T-helper 1 cell treated with Interleukin-12 subunit alpha and Interleukin-12 subunit beta and Interleukin-4 antibody, amounts not matched to agents 30 ng/mL and 1 ng/mL, for 36 hours (primary cell): ENCODE data around the gene CADPS2. TPM values are rescaled to one million over a fixed set of nuclear protein-coding genes. Genes with fewer than 3 reads are reported as not detected.
"Not testable (repeated sequence)": the region's sequence is repeated elsewhere in the genome, so short reads cannot be mapped to it uniquely, and the experiment has no call there.

ENCODE experiments used
- intact Hi-C: fragments of 100-400 bp; cut with micrococcal nuclease; formaldehyde crosslinking; loops from one replicate; pipeline ENCODE4 v1.15.1; 2024
- total RNA-seq: library from RNA; stranded (reverse); gene quantifications from 2 replicates; pipeline ENCODE4 v1.2.3, GENCODE V29; 2022

The CADPS2 gene
- total RNA-seq, 1 donor from 2014 or later: not detected

DNA sequence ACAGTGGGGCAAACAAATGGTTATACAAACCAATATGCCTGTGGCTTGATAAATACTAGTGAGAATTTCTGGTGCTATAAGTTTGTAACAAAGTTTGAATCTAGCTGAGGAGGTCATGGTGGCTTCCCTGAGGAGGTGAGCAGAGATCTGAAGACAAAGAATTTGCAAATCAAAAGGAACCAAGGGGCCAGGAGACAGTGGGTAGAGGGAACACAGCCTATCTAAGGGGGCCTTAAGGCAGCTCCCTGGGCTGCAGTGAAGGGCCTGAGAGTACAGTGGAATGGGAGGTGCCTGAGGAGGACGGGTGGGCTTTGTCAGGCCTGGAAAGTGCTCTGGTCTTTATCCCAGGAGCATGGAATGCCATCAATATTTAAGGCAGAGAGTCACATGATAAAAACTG lies 209.1 kb downstream of the CADPS2 start:
- intact Hi-C loops: no loop called here

DNA sequence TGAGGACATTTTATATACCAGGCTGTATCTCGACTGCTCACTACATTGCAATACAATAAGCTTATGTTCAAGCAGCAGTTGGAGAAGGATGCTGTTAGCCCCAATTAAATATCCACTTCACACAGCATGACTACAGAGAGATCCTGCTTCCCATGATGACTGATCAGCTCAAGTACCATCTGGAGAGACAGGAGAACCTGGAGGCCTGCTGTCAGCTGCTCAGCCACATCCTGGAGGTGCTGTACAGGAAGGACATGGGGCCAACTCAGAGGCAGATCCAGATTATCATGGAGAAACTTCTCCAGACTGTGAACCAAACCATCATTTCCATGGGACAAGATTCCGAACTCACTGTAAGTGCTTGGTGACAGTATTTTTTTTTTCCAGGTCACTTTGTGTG lies 209.8 kb downstream of the CADPS2 start:
- intact Hi-C loops: no loop called here

- intact Hi-C loops: no loop called here
Measured at GRCh38 chr7:122675621-122676020, 210.6 kb downstream of the CADPS2 start.

GRCh38 chr7:122675011-122675410 lies 211.2 kb downstream of the CADPS2 start:
- intact Hi-C loops: no loop called here

- intact Hi-C loops: no loop called here
Measured at GRCh38 chr7:122674502-122674901, 211.8 kb downstream of the CADPS2 start.

DNA sequence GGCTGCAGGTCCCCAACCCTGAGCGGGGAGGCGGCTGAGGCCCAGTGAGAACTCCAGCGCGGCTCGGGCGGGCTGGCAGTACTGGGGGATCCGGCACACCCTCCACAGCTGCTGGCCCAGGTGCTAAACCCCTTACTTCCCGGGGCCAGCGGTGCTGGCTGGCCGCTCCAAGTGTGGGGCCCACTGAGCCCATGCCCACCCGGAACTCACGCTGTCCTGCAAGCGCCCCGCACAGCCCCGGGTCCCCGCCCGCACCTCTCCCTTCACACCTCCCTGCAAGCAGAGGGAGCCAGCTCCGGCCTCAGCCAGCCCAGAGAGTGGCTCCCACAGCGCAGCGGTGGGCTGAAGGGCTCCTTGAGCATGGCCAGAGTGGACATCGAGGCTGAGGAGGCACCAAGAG lies 212.3 kb downstream of the CADPS2 start:
- intact Hi-C loops: no loop called here

DNA sequence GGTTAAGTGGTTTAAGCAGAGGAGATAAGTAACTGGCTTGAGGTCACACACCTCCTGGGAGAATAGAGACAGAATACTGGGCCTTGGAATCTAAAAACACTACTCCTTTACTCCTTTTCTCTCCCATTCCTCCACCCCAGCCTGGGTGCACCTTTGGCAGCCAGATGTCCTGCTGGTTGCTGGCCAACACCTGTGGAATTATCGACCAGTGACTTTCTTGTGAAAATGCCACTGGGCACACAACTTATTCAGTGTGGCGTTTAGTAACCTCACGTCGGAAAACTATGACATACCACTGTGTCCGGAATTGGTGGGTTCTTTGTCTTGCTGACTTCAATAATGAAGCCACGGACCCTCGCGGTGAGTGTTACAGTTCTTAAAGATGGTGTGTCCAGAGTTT lies 213.7 kb downstream of the CADPS2 start:
- intact Hi-C loops: no loop called here

GRCh38 chr7:122663733-122664132 lies 222.5 kb downstream of the CADPS2 start:
- intact Hi-C loops: no loop called here

DNA sequence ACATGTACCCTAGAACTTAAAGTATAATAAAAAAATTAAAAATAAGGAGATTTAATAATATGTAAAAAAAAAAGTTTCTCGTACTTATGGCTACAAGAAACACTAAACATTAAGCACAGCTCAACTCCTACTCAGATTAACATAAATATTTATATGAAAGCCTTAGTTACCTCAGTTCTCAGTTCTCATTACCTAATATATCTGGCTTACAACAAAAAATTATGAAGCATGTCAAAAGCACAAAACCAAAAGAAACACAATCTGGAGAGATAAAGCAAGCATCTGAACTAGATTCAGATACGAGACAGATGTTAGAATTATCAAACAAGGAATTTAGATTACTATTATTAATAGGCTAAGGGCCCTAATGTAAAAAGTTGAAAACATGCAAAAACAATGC lies 227.4 kb downstream of the CADPS2 start:
- intact Hi-C loops: no loop called here

- intact Hi-C loops: no loop called here
Measured at GRCh38 chr7:122653685-122654084, 232.6 kb downstream of the CADPS2 start.

DNA sequence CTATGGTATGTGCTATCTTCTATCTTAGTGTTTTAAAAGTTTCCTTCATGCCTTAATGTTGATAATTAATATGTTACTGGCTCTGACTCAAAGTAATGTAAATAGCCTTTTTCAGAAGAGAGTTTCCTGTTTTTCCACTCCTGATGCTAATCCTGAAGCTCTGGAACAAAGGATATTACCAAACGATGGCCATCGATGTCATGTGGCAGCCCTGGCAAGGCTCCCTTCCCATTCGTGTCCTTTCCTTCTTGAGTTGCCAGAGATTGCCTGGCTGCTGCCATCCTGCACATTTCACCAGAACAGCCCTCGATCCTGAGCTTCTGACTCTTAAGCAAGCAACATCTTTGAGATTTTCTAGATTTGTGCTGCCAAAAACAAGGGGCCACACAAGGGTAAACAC lies 233.4 kb downstream of the CADPS2 start:
- intact Hi-C loops: no loop called here

- intact Hi-C loops: no loop called here
Measured at GRCh38 chr7:122651451-122651850, 234.8 kb downstream of the CADPS2 start.

- intact Hi-C loops: no loop called here
Measured at GRCh38 chr7:122643250-122643649, 243.0 kb downstream of the CADPS2 start.

GRCh38 chr7:122638459-122638858 lies 247.8 kb downstream of the CADPS2 start:
- intact Hi-C loops: no loop called here

DNA sequence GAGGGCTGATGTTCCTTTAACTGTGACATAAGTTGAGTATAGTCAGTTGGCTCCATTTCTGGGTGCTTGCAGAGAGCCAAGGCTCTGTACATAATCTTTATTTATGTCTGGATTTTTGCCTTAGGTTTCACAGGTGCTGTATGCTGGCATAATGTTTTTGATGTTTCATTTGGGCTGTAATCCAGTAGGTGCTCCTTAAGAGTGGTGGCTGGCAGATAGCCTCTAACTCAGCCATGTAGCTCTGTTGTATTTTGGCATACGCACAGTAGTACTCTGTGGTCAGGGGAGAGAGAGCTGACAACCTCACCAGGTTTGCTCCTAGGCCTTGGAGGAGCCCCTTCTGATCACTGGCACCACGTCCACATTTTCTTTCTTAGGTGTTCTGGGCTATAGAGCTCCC lies 248.5 kb downstream of the CADPS2 start:
- intact Hi-C loops: no loop called here

DNA sequence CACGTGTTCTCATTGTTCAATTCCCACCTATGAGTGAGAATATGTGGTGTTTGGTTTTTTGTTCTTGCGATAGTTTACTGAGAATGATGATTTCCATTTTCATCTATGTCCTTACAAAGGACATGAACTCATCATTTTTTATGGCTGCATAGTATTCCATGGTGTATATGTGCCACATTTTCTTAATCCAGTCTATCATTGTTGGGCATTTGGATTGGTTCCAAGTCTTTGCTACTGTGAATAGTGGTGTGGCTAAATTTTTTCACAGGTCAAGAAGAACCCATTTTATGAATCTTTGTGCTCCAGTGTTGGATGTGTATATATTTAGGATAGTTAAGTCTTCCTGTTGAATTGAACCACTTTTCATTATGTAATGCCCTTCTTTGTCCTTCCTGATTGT lies 250.8 kb downstream of the CADPS2 start:
- intact Hi-C loops: not testable (repeated sequence)

- intact Hi-C loops: no loop called here
Measured at GRCh38 chr7:122633472-122633871, 252.8 kb downstream of the CADPS2 start.

DNA sequence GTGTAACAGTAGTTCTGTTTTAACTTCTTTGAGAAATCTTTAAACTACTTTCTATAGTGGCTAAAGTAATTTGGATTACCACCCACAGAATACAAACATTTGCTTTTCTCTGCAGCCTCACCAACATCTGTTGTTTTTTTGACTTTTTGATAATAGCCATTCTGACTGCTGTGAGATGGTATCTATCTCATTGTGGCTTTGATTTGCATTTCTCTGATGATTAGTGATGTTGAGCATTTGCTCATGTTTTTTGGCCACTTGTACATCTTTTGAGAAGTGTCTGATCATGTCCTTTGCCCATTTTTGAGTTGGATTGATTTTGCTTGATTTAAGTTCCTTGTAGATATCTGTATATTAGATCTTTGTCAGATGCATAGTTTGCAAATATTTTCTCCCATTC lies 254.0 kb downstream of the CADPS2 start:
- intact Hi-C loops: no loop called here

GRCh38 chr7:122629412-122629953 lies 256.8 kb downstream of the CADPS2 start:
- intact Hi-C loops: no loop called here

- intact Hi-C loops: no loop called here
Measured at GRCh38 chr7:122628651-122629411, 257.4 kb downstream of the CADPS2 start.

GRCh38 chr7:122626785-122627184 lies 259.5 kb downstream of the CADPS2 start:
- intact Hi-C loops: no loop called here

- intact Hi-C loops: no loop called here
Measured at GRCh38 chr7:122622682-122623081, 263.6 kb downstream of the CADPS2 start.

DNA sequence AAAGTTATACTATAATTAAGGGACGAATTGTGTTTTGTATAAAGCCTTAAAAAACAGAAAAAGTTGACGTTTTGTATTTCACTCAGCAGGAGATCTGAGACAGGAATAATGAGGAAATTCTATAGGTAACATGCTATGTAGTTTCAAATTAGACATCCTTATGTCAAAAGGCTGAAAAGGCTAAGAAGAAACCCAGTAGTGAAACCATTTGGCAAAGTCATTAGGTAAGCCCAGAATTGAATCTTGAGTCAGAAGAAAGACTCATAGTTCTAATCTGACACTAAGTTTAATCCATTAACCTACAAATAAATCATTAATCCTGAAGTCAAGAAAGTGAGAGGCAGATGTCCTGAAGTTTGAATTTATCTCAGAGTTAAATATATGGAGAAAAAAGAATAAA lies 266.6 kb downstream of the CADPS2 start:
- intact Hi-C loops: no loop called here
